Mucosa of descending colon (tissue), 3 donors: ENCODE results near the gene SLC1A3. TPM values are rescaled to one million over a fixed set of nuclear protein-coding genes. Genes with fewer than 3 reads are reported as not detected.

ENCODE experiments used
- ATAC-seq: fragments of 200-7000 bp; cut with Tn5 transposase; one replicate; pipeline ENCODE4 v1.9.1; 2020; ENCODE audit warnings: mild to moderate bottlenecking, moderate library complexity
- DNase-seq, 3 donors: peaks; one replicate each; pipeline ENCODE4 v3.0.0-alpha.2; 2020
- H3K36me3 ChIP-seq: fragments of 200-600 bp; one replicate; pipeline ENCODE4 v1.8.0; 2021; ENCODE audit warnings: low read depth, mild to moderate bottlenecking
- H3K4me1 ChIP-seq: fragments of 200-600 bp; one replicate; pipeline ENCODE4 v1.8.0; 2021; ENCODE audit warnings: low read depth, mild to moderate bottlenecking
- H3K4me3 ChIP-seq: fragments of 200-600 bp; one replicate; pipeline ENCODE4 v1.8.0; 2021; ENCODE audit warnings: mild to moderate bottlenecking
- H3K9me3 ChIP-seq: fragments of 200-600 bp; one replicate; pipeline ENCODE4 v1.8.0; 2021; ENCODE audit warnings: mild to moderate bottlenecking
- CTCF ChIP-seq: fragments of 200-600 bp; IDR thresholded peaks from one replicate; pipeline ENCODE4 v1.8.0; 2022; ENCODE audit warnings: antibody characterized with exemption, mild to moderate bottlenecking
- intact Hi-C, 2 donors: fragments of 100-400 bp; cut with DNase I in 1 of 2; cut with micrococcal nuclease in 1 of 2; formaldehyde crosslinking; loops; one replicate each; pipeline versions ENCODE4 v1.11.0 to v1.11.1; 2022; cut with DNase I, micrococcal nuclease
- total RNA-seq, 3 donors: library from RNA; stranded (reverse); fragmentation: NEBNext Ultra II Directional in 2 of 3; extraction: Animal tissue kit (Norgen Biotek cat#: 25700) in 2 of 3; gene quantifications; one replicate each; pipeline versions ENCODE4 v1.2.1 to v1.2.4, GENCODE V29; 2021 to 2023
- donor health status: DM: no; HTN: no; CAD: no; lungs with moderate emphysema.
- donor health status: DM: no; HTN: no; CAD: no.
- donor health status: DM: no; HTN: yes; CAD: no.

Gene SLC1A3
- total RNA-seq, 3 donors from 2014 or later, result 0.67 to 10.2 (median 7.9) TPM

- ATAC-seq (no peak), DNase-seq (no peak)
- no peak overlapping the region for H3K4me3 ChIP-seq
- no peaks in the 10 kb centered on the region for H3K4me1 ChIP-seq
- H3K36me3 ChIP-seq, result no peaks in the 10 kb centered on the region
- TF ChIP-seq CTCF, result no peak
- intact Hi-C loops, result no loop called here
- H3K9me3 ChIP-seq, result no peaks in the 10 kb centered on the region
Measured at GRCh38 chr5:36646507-36647023, 40.2 kb downstream of the SLC1A3 start.

- H3K36me3 ChIP-seq, result no peaks in the 10 kb centered on the region
- ATAC-seq (no peak), DNase-seq (no peak)
- intact Hi-C loops, result no loop called here
- H3K4me3 ChIP-seq, result no peak overlapping the region
- H3K4me1 ChIP-seq, result no peaks in the 10 kb centered on the region
- TF ChIP-seq CTCF, result no peak
- H3K9me3 ChIP-seq, result no peaks in the 10 kb centered on the region
Measured at GRCh38 chr5:36647046-36647445, 40.6 kb downstream of the SLC1A3 start.

- ATAC-seq, result no peak
- no peak for TF ChIP-seq CTCF
- Histone ChIP-seq H3K9me3 (no peaks in the 10 kb centered on the region), H3K4me1 (no peaks in the 10 kb centered on the region), H3K36me3 (no peaks in the 10 kb centered on the region), H3K4me3 (no peak overlapping the region)
- DNase-seq, result no peak
- intact Hi-C loops, result no loop called here
Measured at GRCh38 chr5:36648426-36648825, 42.0 kb downstream of the SLC1A3 start.

GRCh38 chr5:36651761-36652685, 45.6 kb downstream of the SLC1A3 start:
- no peaks in the 10 kb centered on the region for H3K36me3 ChIP-seq
- DNase-seq, result no peak
- no peak overlapping the region for H3K4me3 ChIP-seq

GRCh38 chr5:36653044-36653705, 46.8 kb downstream of the SLC1A3 start:
- intact Hi-C loops, result no loop called here
- Histone ChIP-seq H3K4me3 (no peak overlapping the region), H3K4me1 (no peaks in the 10 kb centered on the region), H3K36me3 (no peaks in the 10 kb centered on the region), H3K9me3 (no peaks in the 10 kb centered on the region)
- TF ChIP-seq CTCF, result no peak
- no peak for DNase-seq
- ATAC-seq, result no peak

More at GRCh38 chr5:36651761-36652685, 45.6 kb downstream of the SLC1A3 start:
- no peak for ATAC-seq
- no peaks in the 10 kb centered on the region for H3K4me1 ChIP-seq
- intact Hi-C loops, result no loop called here
- TF ChIP-seq CTCF, result no peak
- no peaks in the 10 kb centered on the region for H3K9me3 ChIP-seq
